Esophagus squamous epithelium (tissue), 5 donors: ENCODE data around the gene THPO. TPM values are rescaled to one million over a fixed set of nuclear protein-coding genes. Genes with fewer than 3 reads are reported as not detected.

Experiments
- DNase-seq: peaks from one replicate; lab custom pipeline; 2025; lab: John Stamatoyannopoulos, UW
- H3K27ac ChIP-seq, 4 donors: fragments of 200-600 bp; sonication (generic); one replicate each; pipeline ENCODE4 v1.5.1; 2016 to 2019; ENCODE audit warnings: mild to moderate bottlenecking in 1 of 4
- H3K27me3 ChIP-seq, 4 donors: fragments of 200-600 bp; sonication (generic); 1 replicate in 3 of 4; 2 replicates in 1 of 4; pipeline versions ENCODE4 v1.5.1 to v1.6.0; 2017 to 2021; ENCODE audit warnings: antibody characterized with exemption in 1 of 4
- H3K36me3 ChIP-seq, 3 donors: fragments of 200-600 bp; sonication (generic); one replicate each; pipeline ENCODE4 v1.5.1; 2016 to 2019
- H3K4me1 ChIP-seq, 3 donors: fragments of 200-600 bp; sonication (generic); one replicate each; pipeline ENCODE4 v1.5.1; 2017 to 2019
- H3K4me3 ChIP-seq, 4 donors: fragments of 200-600 bp; sonication (generic); 1 replicate in 3 of 4; 2 replicates in 1 of 4; pipeline ENCODE4 v1.5.1; 2016 to 2019; ENCODE audit warnings: mild to moderate bottlenecking in 2 of 4, moderate library complexity in 1 of 4
- H3K9me3 ChIP-seq, 3 donors: fragments of 200-600 bp; sonication (generic); one replicate each; pipeline ENCODE4 v1.5.1; 2016 to 2019
- POLR2A ChIP-seq, 4 donors: fragments of 450-650 bp; IDR thresholded peaks; one replicate each; pipeline ENCODE4 v1.6.1; 2017; ENCODE audit warnings: antibody characterized with exemption in 4 of 4, mild to moderate bottlenecking in 4 of 4, moderate library complexity in 3 of 4
- WGBS, 2 donors: methylation state at CpG; one replicate each; pipeline ENCODE4 v1.1.5; 2018; 5-methylcytosine and 5-hydroxymethylcytosine counted together
- intact Hi-C: fragments of 100-400 bp; cut with DNase I; formaldehyde crosslinking; loops from one replicate; pipeline ENCODE4 v1.15.0; 2022
- total RNA-seq, 4 donors: library from RNA; depleted of rRNA; stranded (reverse); fragments of >200 nt; gene quantifications; one replicate each; pipeline ENCODE4 v1.1.0, GENCODE V29; 2016
- TF ChIP-seq, protein P1 (sequence below), 6 experiments: fragments of 450-650 bp in 4 of 6; fragments of 200-600 bp in 2 of 6; sonication (generic) in 2 of 6; IDR thresholded peaks; one replicate each; pipeline ENCODE4 v1.5.1; 2016 to 2019; ENCODE audit warnings: antibody characterized with exemption in 6 of 6, mild to moderate bottlenecking in 4 of 6, moderate library complexity in 4 of 6
- donor health status: DM: yes; HTN: yes; CAD: no.

THPO gene
- total RNA-seq, 4 donors from 2014 or later, result 0.57 TPM; not detected in 3

DNA sequence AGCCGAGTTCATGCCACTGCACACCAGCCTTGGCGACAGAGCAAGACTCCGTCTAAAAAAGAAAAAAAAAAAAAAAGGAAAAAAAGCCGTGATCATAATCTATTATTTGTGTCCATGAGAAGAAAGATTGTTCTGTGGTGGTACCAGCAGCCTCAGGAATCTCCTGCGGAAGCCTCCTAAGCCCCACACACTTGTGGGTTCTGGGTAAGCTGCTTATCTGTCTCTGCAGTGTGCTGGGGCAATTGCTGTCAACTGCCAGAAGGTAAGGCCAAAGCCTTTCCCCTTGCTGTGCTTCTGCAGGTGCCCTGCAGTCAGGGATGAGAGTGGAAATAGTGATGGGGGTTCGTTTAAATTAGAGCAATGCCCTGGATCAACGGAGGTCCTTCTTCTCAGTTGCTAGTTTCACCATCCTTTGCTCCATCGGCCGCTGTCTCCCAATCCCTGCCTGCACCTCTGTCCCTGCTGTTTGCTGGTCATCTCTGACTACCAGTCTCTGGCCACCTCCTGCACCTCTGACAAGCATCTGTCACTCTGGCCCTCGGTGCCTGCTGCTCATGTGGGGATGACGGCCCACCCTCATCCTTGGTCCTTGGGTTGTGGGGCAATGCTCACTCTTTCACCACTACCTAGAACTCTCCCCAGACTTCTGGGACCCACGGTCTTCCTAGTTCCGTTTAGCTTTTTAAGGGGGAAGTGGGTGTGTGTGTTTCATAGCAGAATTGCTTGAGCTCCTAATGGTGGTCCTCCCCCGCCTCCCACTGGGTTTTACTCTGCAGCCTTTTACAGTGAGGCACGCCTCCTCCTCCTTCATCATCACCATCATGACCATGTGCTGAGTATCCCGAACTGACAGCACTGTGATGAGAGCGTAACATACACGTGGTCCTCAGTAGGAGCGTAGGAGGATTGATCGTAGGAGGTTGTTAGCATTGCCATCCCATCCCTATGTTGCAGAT lies 27.3 kb upstream of the THPO start:
- intact Hi-C loops, result no loop called here
- 77 to 78% methylated on average over 19 of the region's 20 CpGs for WGBS, 2 donors
- H3K36me3 ChIP-seq, result no peaks in the 10 kb centered on the region
- TF ChIP-seq, protein P1, sequence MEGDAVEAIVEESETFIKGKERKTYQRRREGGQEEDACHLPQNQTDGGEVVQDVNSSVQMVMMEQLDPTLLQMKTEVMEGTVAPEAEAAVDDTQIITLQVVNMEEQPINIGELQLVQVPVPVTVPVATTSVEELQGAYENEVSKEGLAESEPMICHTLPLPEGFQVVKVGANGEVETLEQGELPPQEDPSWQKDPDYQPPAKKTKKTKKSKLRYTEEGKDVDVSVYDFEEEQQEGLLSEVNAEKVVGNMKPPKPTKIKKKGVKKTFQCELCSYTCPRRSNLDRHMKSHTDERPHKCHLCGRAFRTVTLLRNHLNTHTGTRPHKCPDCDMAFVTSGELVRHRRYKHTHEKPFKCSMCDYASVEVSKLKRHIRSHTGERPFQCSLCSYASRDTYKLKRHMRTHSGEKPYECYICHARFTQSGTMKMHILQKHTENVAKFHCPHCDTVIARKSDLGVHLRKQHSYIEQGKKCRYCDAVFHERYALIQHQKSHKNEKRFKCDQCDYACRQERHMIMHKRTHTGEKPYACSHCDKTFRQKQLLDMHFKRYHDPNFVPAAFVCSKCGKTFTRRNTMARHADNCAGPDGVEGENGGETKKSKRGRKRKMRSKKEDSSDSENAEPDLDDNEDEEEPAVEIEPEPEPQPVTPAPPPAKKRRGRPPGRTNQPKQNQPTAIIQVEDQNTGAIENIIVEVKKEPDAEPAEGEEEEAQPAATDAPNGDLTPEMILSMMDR (IDR thresholded peaks at IDR 0.05), result no peak
- no peak for TF ChIP-seq POLR2A (IDR thresholded peaks at IDR 0.05)
- no peak for DNase-seq
- H3K4me3 ChIP-seq, result no peak overlapping the region
- H3K9me3 ChIP-seq, result no peaks in the 10 kb centered on the region
- H3K27ac ChIP-seq, result no peak overlapping the region
- H3K4me1 ChIP-seq, result no peaks in the 10 kb centered on the region
- H3K27me3 ChIP-seq, result peaks cover 0 to 24% (median 0%) of the 10 kb centered on the region in 4 donors

DNA sequence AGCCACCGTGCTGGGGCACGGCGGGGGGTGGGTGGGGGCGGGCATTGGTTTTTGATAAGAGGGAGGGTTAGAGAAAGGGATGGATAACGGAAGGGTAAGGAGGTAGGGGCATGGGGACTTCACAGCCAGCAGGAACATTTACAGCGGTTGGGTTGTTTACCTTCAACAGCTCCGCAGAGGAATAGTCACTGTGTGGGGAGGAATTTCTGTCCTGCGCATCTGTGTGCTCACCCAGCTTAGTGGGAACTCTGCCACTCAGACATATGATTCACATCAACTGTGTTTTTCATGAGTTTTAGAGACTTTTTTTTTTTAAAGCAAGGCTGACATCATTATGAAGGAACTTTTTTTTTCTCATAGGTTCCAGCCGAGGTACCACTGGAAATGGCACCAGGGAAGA lies 21.4 kb upstream of the THPO start:
- WGBS, 2 donors, result 17 to 27% methylated on average over 5 of the region's 9 CpGs
- no peaks in the 10 kb centered on the region for H3K36me3 ChIP-seq
- peaks cover 0 to 25% (median 0%) of the 10 kb centered on the region in 4 donors for H3K27me3 ChIP-seq
- intact Hi-C loops, result no loop called here
- TF ChIP-seq POLR2A (IDR thresholded peaks at IDR 0.05), result no peak
- TF ChIP-seq, protein P1 (IDR thresholded peaks at IDR 0.05), result no peak
- H3K4me1 ChIP-seq, result no peaks in the 10 kb centered on the region
- no peaks in the 10 kb centered on the region for H3K9me3 ChIP-seq
- no peak overlapping the region for H3K4me3 ChIP-seq
- DNase-seq, result no peak
- no peak overlapping the region for H3K27ac ChIP-seq

DNA sequence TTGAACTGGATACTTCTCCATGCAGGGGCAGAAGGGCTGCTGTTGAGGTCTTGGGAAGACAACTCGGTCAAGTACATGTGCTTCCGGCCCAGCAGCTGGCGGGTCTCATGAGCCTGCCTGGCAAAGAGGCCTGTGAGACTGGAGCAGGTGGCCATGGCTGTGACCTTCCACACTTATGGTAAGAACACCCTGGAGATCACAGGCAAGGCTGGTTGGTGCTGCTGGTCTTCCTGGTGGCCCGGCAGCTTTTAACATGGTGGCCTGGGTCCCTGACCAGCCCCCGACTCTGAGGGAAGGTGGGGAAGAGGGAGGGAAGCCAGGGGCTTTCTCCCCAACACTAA lies 17.3 kb upstream of the THPO start:
- H3K27me3 ChIP-seq, result peaks cover 0 to under 1% (median 0%) of the 10 kb centered on the region in 4 donors
- TF ChIP-seq, protein P1 (IDR thresholded peaks at IDR 0.05), result no peak
- TF ChIP-seq POLR2A (IDR thresholded peaks at IDR 0.05), result no peak
- intact Hi-C loops, result no loop called here
- 65% methylated on average over 5 of the region's 5 CpGs; no CpG with 5 or more reads in 1 of the 2 donors for WGBS, 2 donors
- H3K4me1 ChIP-seq, result no peaks in the 10 kb centered on the region
- H3K4me3 ChIP-seq, result no peak overlapping the region
- no peak for DNase-seq
- H3K27ac ChIP-seq, result no peak overlapping the region
- no peaks in the 10 kb centered on the region for H3K36me3 ChIP-seq
- no peaks in the 10 kb centered on the region for H3K9me3 ChIP-seq

DNA sequence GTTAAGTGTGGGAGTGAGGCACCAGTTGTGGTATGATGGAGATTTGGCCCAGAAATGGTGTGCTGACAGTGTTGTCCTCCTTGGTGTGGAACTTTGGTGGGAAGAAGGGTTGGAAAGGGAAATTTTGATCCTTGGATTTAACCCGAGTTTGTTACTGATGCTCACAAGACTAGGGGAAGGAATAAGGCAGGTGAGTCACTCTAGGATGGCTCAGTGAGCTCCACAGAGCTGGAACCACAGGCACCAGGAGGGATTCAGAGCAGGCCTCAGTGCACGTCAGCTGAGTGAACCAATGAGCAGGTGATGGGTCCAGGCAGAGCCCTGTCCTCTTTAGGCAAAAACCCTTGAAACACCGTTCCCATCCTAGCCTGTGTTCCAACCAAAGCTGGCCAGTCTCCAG lies 13.3 kb upstream of the THPO start:
- Histone ChIP-seq H3K4me1 (no peaks in the 10 kb centered on the region), H3K27ac (no peak overlapping the region), H3K36me3 (no peaks in the 10 kb centered on the region), H3K9me3 (no peaks in the 10 kb centered on the region), H3K4me3 (no peak overlapping the region), H3K27me3 (peaks cover 0 to 12% (median 0%) of the 10 kb centered on the region in 4 donors)
- DNase-seq, result no peak
- TF ChIP-seq, protein P1 (IDR thresholded peaks at IDR 0.05), result no peak
- no peak for TF ChIP-seq POLR2A (IDR thresholded peaks at IDR 0.05)
- intact Hi-C loops, result no loop called here
- 59 to 80% methylated on average over 3 of the region's 3 CpGs for WGBS, 2 donors

DNA sequence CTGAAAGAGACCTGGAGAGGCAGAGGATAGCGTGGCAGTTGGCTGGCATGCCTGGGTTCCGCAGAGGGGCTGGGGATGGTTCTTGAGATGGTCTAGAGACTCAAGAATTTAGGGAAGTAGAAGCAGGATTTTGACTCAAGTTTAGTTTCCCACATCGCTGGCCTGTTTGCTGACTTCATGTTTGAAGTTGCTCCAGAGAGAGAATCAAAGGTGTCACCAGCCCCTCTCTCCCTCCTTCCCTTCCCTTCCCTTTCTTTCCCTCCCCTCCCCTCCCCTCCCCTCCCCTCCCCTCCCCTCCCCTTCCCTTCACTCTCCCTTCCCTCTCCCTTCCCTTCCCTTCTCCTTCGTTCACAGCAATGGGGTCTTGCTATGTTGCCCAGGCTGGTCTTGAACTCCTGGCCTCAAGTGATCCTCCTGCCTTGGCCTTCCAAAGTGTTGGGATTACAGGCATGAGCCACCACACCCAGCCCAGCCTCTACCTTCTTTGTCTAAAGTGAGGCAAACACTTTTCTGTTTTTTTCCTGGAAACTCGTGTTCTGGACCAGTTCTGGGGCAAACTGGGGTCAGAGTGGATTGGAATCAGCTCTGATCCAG lies 12.0 kb upstream of the THPO start:
- WGBS, 2 donors, result 62 to 87% methylated on average over 5 of the region's 5 CpGs
- H3K27ac ChIP-seq, result no peak overlapping the region
- H3K36me3 ChIP-seq, result no peaks in the 10 kb centered on the region
- H3K9me3 ChIP-seq, result no peaks in the 10 kb centered on the region
- no peak for DNase-seq
- H3K4me3 ChIP-seq, result no peak overlapping the region
- TF ChIP-seq, protein P1 (IDR thresholded peaks at IDR 0.05), result no peak
- TF ChIP-seq POLR2A (IDR thresholded peaks at IDR 0.05), result no peak
- peaks cover 0 to 17% (median 0%) of the 10 kb centered on the region in 4 donors for H3K27me3 ChIP-seq
- no peaks in the 10 kb centered on the region for H3K4me1 ChIP-seq
- intact Hi-C loops, result no loop called here
